B cell (primary cell): ENCODE results near the gene RNF207.

Experiments used
- CTCF ChIP-seq: fragments of 200-600 bp; IDR thresholded peaks from one replicate; pipeline ENCODE4 v1.8.0; 2022; ENCODE audit warnings: antibody characterized with exemption, mild to moderate bottlenecking
- EZH2 ChIP-seq: IDR thresholded peaks from 2 replicates; pipeline ENCODE4 v1.6.1; 2012; ENCODE audit warnings: borderline replicate concordance, low read depth, mild to moderate bottlenecking, moderate library complexity, low read length; ENCODE audit not compliant: insufficient read depth, poor library complexity, severe bottlenecking

- no peak for TF ChIP-seq CTCF
- TF ChIP-seq EZH2: no peak
Measured at GRCh38 chr1:6166221-6166620, 39.7 kb upstream of the RNF207 start.
